Kidney (tissue), 14 donors: ENCODE data around the gene AUTS2. TPM values are rescaled to one million over a fixed set of nuclear protein-coding genes. Genes with fewer than 3 reads are reported as not detected.

Source experiments
- DNase-seq, 5 donors: peaks; one replicate each; pipeline ENCODE4 v3.0.0-alpha.2; 2013 to 2020
- FAIRE-seq: peaks from 2 replicates; lab custom pipeline; 2012; peaks lifted over from hg19 to GRCh38; lab: Jason Lieb, UNC
- H3K27ac ChIP-seq, 2 donors: one replicate each; pipeline ENCODE4 v1.7.0; 2013; ENCODE audit warnings: low read depth in 2 of 2, low read length in 2 of 2, inconsistent platforms in 1 of 2
- H3K27me3 ChIP-seq: one replicate; pipeline ENCODE4 v1.7.1; 2013; ENCODE audit warnings: low read length, inconsistent platforms; ENCODE audit not compliant: control insufficient read depth, insufficient read depth
- H3K36me3 ChIP-seq, 3 donors: one replicate each; pipeline versions ENCODE4 v1.7.0 to v1.7.1; 2013; ENCODE audit warnings: low read length in 3 of 3, control low read depth in 1 of 3, inconsistent platforms in 1 of 3; ENCODE audit not compliant: insufficient read depth in 3 of 3, control insufficient read depth in 2 of 3
- H3K4me1 ChIP-seq, 3 donors: one replicate each; pipeline versions ENCODE4 v1.7.0 to v1.7.1; 2013; ENCODE audit warnings: low read length in 3 of 3, inconsistent platforms in 1 of 3, low read depth in 1 of 3; ENCODE audit not compliant: control insufficient read depth in 2 of 3, insufficient read depth in 2 of 3
- H3K4me3 ChIP-seq, 3 donors: one replicate each; pipeline versions ENCODE4 v1.7.0 to v1.8.1; 2013; ENCODE audit warnings: low read length in 3 of 3, control low read depth in 1 of 3, inconsistent platforms in 1 of 3
- H3K9ac ChIP-seq, 3 donors: one replicate each; pipeline versions ENCODE4 v1.7.0 to v1.7.1; 2013; ENCODE audit warnings: low read length in 3 of 3, control low read depth in 1 of 3, inconsistent platforms in 1 of 3
- H3K9me3 ChIP-seq, 3 donors: one replicate each; pipeline versions ENCODE4 v1.7.0 to v1.7.1; 2013; ENCODE audit warnings: low read length in 3 of 3, control low read depth in 1 of 3, inconsistent platforms in 1 of 3; ENCODE audit not compliant: control insufficient read depth in 2 of 3, insufficient read depth in 1 of 3
- CTCF ChIP-seq: IDR thresholded peaks from 3 replicates; pipeline ENCODE4 v1.5.1; 2012; ENCODE audit warnings: mild to moderate bottlenecking, moderate library complexity, borderline replicate concordance; ENCODE audit not compliant: insufficient read depth; ENCODE audit errors: extremely low read depth
- intact Hi-C: fragments of 100-400 bp; cut with DNase I; formaldehyde crosslinking; loops from one replicate; pipeline ENCODE4 v1.11.1; 2022
- polyA plus RNA-seq: library from polyadenylated mRNA; stranded (reverse); fragments of 350-450 nt; fragmentation: Illumina TruSeq; extraction: RNeasy Lipid Tissue Mini Kit (QIAGEN cat#74804); gene quantifications from one replicate; pipeline ENCODE4 v1.2.3, GENCODE V29; 2014; ENCODE audit warnings: low read depth, low replicate concordance; ENCODE audit not compliant: insufficient read depth
- total RNA-seq: library from RNA; stranded (reverse); fragmentation: NEBNext Ultra II Directional; extraction: Animal tissue kit (Norgen Biotek cat#: 25700); gene quantifications from one replicate; pipeline ENCODE4 v1.2.1, GENCODE V29; 2021
- donor health status: control.
- donor health status: control.
- donor health status: control.
- donor health status: control.
- donor health status: control.
- donor health status: DM: yes; HTN: yes; CAD: no.
- donor health status: Normal renal cell carcinoma (clear cell type).

The AUTS2 gene
- total and polyA plus RNA-seq, 2 donors from 2014 or later: 5.2 to 33.8 TPM

DNA sequence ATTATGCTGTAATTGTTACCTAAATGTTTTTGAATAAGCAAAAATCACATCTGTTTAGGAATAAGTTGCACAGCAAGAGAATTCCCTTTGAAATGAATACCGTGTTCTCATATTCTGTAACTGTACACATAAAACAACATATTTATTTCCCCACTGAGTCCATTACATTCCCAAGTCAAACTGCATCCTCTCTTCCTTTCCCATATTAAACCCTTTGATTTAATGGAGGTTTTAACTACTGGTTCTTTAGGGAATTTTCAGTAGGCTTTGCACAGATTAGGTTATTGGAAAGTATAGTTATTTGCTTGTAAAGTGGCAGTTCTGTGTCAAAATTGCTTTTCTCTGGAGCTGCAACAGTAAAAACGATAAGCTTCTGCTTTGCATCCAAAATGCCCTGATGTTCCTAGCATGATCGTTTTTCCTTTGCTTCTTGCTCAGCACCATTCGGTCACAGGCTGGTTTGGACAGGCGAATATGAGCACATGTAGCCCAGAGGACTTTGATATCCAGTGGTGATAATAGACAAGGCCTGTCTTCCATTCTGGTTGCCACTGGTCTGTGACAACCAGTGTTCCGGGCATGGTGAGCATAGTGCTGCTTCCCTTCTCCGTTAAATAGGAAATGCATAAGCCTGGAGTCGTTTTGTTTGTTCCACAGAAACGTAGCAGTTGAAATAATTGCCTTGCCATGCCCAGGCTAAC, 696.1 kb downstream of the AUTS2 start:
- no peak overlapping the region for H3K27ac ChIP-seq
- H3K4me1 ChIP-seq: no peaks in the 10 kb centered on the region
- H3K4me3 ChIP-seq: no peak overlapping the region
- intact Hi-C loops: no loop called here
- no peaks in the 10 kb centered on the region for H3K27me3 ChIP-seq
- DNase-seq (no peak), FAIRE-seq (no peak)
- H3K36me3 ChIP-seq: no peaks in the 10 kb centered on the region
- no peak for TF ChIP-seq CTCF
- H3K9ac ChIP-seq: no peak overlapping the region
- no peaks in the 10 kb centered on the region for H3K9me3 ChIP-seq

DNA sequence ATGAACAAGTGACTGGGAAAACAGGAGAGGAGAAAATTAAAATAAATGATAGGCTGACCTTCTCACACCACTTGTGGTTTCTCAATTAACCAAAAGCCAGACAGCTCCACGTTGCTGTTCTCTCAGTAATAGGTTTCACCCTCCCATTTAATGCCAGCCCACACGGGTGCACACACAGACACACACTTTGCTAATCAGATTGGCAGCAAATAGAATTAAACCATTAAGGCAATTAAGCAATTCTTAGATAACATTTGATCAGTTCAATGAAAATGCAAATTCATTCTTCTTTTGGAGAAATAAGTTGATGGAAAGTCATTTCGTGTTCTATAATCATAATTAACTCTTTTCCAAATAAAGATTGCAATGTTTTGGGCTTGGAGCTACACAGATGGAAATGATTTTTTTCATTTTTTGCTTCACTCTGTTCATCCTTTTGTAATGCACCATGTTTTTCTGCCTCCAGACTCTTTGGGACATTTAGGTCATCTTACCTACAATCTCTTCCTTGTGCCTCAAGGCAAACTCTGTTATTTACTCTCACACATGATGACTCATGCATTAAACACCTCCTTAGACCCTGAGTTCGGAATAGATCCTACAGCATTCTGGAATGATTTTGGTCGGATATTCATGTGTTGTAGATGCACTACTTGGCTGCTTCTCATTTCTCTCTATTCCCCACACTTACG, 700.7 kb downstream of the AUTS2 start:
- Histone ChIP-seq H3K4me1 (no peaks in the 10 kb centered on the region), H3K27me3 (no peaks in the 10 kb centered on the region), H3K27ac (no peak overlapping the region), H3K4me3 (no peak overlapping the region), H3K36me3 (no peaks in the 10 kb centered on the region), H3K9ac (no peak overlapping the region), H3K9me3 (no peaks in the 10 kb centered on the region)
- DNase-seq: no peak
- FAIRE-seq: no peak
- TF ChIP-seq CTCF: no peak
- intact Hi-C loops: no loop called here

- Histone ChIP-seq H3K27me3 (no peaks in the 10 kb centered on the region), H3K9me3 (no peaks in the 10 kb centered on the region), H3K27ac (no peak overlapping the region), H3K9ac (no peak overlapping the region), H3K4me1 (no peaks in the 10 kb centered on the region), H3K4me3 (no peak overlapping the region), H3K36me3 (no peaks in the 10 kb centered on the region)
- intact Hi-C loops: no loop called here
- FAIRE-seq (no peak), DNase-seq (no peak)
- TF ChIP-seq CTCF: no peak
These were observed 701.2 kb downstream of the AUTS2 start for GRCh38 chr7:70299472-70299807.
